ENCODE data around the gene PDE10A.

DNA sequence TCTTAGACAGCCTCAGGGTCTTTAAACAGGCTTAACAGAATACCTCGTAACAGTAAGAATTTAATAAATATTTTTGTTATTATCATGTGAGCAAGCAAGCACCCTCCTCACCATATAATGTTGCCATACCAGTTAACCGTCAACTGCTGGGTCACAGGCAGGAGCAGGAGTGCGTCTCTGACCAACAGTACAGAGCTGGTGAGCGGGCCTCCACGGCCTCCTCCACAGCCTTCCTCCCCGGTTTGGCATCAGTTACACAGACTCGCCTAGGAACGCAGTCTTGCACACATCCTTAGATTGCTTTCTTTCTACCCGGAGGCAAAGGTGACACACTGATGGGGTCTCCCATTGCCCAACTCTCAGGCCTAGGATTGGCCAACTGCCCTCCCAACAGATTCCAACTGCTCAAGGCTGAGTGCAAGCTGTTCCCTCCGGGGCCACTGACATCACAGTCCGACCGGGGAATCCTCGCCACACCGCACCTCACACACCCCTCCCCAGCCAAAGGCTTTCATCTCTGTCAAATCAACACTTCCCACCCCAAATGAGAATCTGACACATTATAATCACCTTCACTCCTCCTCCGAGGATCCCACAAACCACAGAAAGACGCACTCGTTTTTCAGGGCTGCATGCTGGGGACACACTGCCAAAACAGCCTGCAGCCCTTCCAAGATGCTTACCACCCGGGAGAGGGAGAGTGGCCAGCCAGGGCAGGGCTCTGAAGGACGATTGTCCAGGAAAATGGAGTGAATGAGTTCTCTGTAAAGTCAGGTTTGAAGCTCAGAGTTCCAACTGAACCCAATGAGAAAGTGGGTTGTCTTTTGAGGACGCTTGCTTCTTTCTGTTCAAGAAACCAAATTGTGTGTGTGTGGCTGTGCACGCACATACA lies 63.2 kb downstream of the PDE10A start:
- TF ChIP-seq, protein P1, sequence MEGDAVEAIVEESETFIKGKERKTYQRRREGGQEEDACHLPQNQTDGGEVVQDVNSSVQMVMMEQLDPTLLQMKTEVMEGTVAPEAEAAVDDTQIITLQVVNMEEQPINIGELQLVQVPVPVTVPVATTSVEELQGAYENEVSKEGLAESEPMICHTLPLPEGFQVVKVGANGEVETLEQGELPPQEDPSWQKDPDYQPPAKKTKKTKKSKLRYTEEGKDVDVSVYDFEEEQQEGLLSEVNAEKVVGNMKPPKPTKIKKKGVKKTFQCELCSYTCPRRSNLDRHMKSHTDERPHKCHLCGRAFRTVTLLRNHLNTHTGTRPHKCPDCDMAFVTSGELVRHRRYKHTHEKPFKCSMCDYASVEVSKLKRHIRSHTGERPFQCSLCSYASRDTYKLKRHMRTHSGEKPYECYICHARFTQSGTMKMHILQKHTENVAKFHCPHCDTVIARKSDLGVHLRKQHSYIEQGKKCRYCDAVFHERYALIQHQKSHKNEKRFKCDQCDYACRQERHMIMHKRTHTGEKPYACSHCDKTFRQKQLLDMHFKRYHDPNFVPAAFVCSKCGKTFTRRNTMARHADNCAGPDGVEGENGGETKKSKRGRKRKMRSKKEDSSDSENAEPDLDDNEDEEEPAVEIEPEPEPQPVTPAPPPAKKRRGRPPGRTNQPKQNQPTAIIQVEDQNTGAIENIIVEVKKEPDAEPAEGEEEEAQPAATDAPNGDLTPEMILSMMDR (IDR thresholded peaks at IDR 0.05; ENCODE audit: borderline replicate concordance, extremely low read depth, low read length, poor library complexity, severe bottlenecking): no peak
- TF ChIP-seq EZH2 (IDR thresholded peaks at IDR 0.05; ENCODE audit: borderline replicate concordance, low read depth, low read length, severe bottlenecking): no peak

All from DND-41 (cell line).